ENCODE data around the gene PTGIS.

The PTGIS gene

GRCh38 chr20:49496043-49496442, 71.9 kb downstream of the PTGIS start:
- Histone ChIP-seq H3K27ac (no peak overlapping the region), H3K27me3 (ENCODE audit: control insufficient read depth, insufficient read depth, low read length) (no peaks in the 10 kb centered on the region), H3K79me2 (no peaks in the 10 kb centered on the region), H3K4me1 (no peaks in the 10 kb centered on the region), H3K9me3 (ENCODE audit: control insufficient read depth, low read length) (no peaks in the 10 kb centered on the region), H2AFZ (no peak overlapping the region), H3K4me3 (ENCODE audit: low read depth, low read length) (no peak overlapping the region), H3K36me3 (ENCODE audit: control insufficient read depth, insufficient read depth, low read length) (no peaks in the 10 kb centered on the region), H3K9ac (no peak overlapping the region), H3K4me2 (ENCODE audit: low read length) (no peak overlapping the region)
- TF ChIP-seq CTCF (IDR thresholded peaks at IDR 0.05) = no peak

- no peaks in the 10 kb centered on the region for H3K4me1 ChIP-seq
- no peak overlapping the region for H3K27ac ChIP-seq
- TF ChIP-seq CTCF (IDR thresholded peaks at IDR 0.05) = no peak
- H3K9me3 ChIP-seq (ENCODE audit: control insufficient read depth, low read length) = no peaks in the 10 kb centered on the region
- H3K9ac ChIP-seq = no peak overlapping the region
- no peaks in the 10 kb centered on the region for H3K27me3 ChIP-seq (ENCODE audit: control insufficient read depth, insufficient read depth, low read length)
- H3K36me3 ChIP-seq (ENCODE audit: control insufficient read depth, insufficient read depth, low read length) = no peaks in the 10 kb centered on the region
- H3K4me3 ChIP-seq (ENCODE audit: low read depth, low read length) = no peak overlapping the region
- no peak overlapping the region for H3K4me2 ChIP-seq (ENCODE audit: low read length)
- no peak overlapping the region for H2AFZ ChIP-seq
- H3K79me2 ChIP-seq = no peaks in the 10 kb centered on the region
Measured at GRCh38 chr20:49490689-49491088, 77.2 kb downstream of the PTGIS start.

DNA sequence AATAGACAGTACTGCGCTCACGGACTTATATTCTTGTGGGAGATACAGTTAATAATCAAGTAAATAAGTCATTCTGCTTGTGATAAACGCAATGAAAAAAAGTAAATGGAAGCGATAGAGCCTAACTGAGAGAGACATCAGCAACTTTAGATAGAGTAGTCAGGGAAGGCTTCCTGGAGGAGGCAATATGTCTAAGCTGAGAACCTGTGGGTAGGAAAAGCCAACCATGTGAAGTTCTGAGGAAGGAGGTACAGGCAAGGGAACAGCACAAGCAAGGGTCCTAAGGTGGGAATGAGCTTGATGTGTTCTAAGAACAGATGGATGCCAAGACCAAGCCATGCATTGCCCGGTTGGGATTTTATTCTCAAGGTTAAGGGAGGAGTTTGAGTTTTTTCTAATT, 78.2 kb downstream of the PTGIS start:
- H3K9me3 ChIP-seq (ENCODE audit: control insufficient read depth, low read length) = no peaks in the 10 kb centered on the region
- H3K27me3 ChIP-seq (ENCODE audit: control insufficient read depth, insufficient read depth, low read length) = no peaks in the 10 kb centered on the region
- H3K4me1 ChIP-seq = no peaks in the 10 kb centered on the region
- no peaks in the 10 kb centered on the region for H3K79me2 ChIP-seq
- H2AFZ ChIP-seq = no peak overlapping the region
- H3K27ac ChIP-seq = no peak overlapping the region
- H3K4me2 ChIP-seq (ENCODE audit: low read length) = no peak overlapping the region
- H3K4me3 ChIP-seq (ENCODE audit: low read depth, low read length) = no peak overlapping the region
- no peak overlapping the region for H3K9ac ChIP-seq
- no peak for TF ChIP-seq CTCF (IDR thresholded peaks at IDR 0.05)
- no peaks in the 10 kb centered on the region for H3K36me3 ChIP-seq (ENCODE audit: control insufficient read depth, insufficient read depth, low read length)

GRCh38 chr20:49486064-49486463, 81.9 kb downstream of the PTGIS start:
- H3K27ac ChIP-seq = no peak overlapping the region
- no peak overlapping the region for H2AFZ ChIP-seq
- H3K9me3 ChIP-seq (ENCODE audit: control insufficient read depth, low read length) = no peaks in the 10 kb centered on the region
- TF ChIP-seq CTCF (IDR thresholded peaks at IDR 0.05) = no peak
- no peaks in the 10 kb centered on the region for H3K36me3 ChIP-seq (ENCODE audit: control insufficient read depth, insufficient read depth, low read length)
- no peak overlapping the region for H3K4me3 ChIP-seq (ENCODE audit: low read depth, low read length)
- H3K9ac ChIP-seq = no peak overlapping the region
- no peak overlapping the region for H3K4me2 ChIP-seq (ENCODE audit: low read length)
- H3K79me2 ChIP-seq = no peaks in the 10 kb centered on the region
- H3K27me3 ChIP-seq (ENCODE audit: control insufficient read depth, insufficient read depth, low read length) = no peaks in the 10 kb centered on the region
- no peaks in the 10 kb centered on the region for H3K4me1 ChIP-seq

DNA sequence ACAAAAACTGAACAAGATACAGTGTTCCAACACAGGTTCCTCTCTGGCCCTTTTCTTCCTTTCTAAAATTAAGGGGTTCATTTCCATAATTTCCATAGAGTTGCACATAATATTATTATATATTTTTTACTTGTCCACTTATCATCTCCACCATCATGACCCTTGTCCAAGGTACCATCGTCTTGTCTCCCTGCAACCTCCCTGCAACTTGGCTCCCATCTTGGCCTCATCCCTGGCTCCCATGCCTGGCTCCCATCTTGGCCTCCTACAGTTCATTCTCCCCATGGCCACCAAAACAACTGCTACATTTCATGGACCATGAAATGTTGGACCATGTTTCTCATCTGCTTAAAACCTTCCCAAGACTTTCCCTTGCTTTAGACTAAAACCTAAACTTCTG, 82.4 kb downstream of the PTGIS start:
- no peak overlapping the region for H3K4me2 ChIP-seq (ENCODE audit: low read length)
- H3K79me2 ChIP-seq = no peaks in the 10 kb centered on the region
- no peaks in the 10 kb centered on the region for H3K27me3 ChIP-seq (ENCODE audit: control insufficient read depth, insufficient read depth, low read length)
- H3K9me3 ChIP-seq (ENCODE audit: control insufficient read depth, low read length) = no peaks in the 10 kb centered on the region
- no peak for TF ChIP-seq CTCF (IDR thresholded peaks at IDR 0.05)
- H3K9ac ChIP-seq = no peak overlapping the region
- no peak overlapping the region for H3K4me3 ChIP-seq (ENCODE audit: low read depth, low read length)
- no peaks in the 10 kb centered on the region for H3K36me3 ChIP-seq (ENCODE audit: control insufficient read depth, insufficient read depth, low read length)
- H3K4me1 ChIP-seq = no peaks in the 10 kb centered on the region
- H3K27ac ChIP-seq = no peak overlapping the region
- no peak overlapping the region for H2AFZ ChIP-seq

Data from parathyroid adenoma (tissue), 2 donors.